ENCODE measurements around the gene KLF18. TPM values are rescaled to one million over a fixed set of nuclear protein-coding genes. Genes with fewer than 3 reads are reported as not detected.

Gene KLF18
- total and polyA plus RNA-seq, 2 donors (not counting 1 experiment from before 2014, with no cell fraction given): not detected

- intact Hi-C loops (cut with micrococcal nuclease): no loop called here
Observed at GRCh38 chr1:44161546-44161945, 20.1 kb upstream of the KLF18 start.

DNA sequence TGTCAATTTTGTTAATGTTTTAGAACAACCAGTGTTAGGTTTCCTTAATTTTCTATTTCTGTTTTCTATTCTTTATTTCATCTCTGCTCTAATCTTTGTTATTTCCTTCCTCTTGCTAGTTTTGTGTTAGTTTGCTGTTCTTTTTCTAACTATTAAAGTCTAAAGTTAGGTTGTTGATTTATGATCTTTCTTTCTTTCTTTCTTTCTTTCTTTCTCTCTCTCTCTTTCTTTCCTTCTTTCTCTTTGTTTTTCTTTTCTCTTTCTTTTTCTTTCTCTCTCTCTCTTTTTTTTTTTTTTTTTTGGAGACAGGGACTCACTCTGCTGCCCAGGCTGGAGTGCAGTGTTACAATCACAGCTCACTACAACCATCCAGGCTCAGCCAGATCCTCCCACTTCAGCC, 17.4 kb upstream of the KLF18 start:
- Histone ChIP-seq H3K4me1 (ENCODE audit: control insufficient read depth in 2 of 2, insufficient read depth in 2 of 2, low read length in 2 of 2) (no peaks in the 10 kb centered on the region), H2AFZ (ENCODE audit: insufficient read depth, low read depth, low read length, poor library complexity, severe bottlenecking) (no peak overlapping the region), H3K9ac (ENCODE audit: low read length) (no peak overlapping the region), H3K27me3 (replicated peaks in 1 of 4; ENCODE audit: control extremely low read depth in 1 of 4, control insufficient read depth in 3 of 4, insufficient read depth in 4 of 4, low read length in 3 of 4) (no peaks in the 10 kb centered on the region), H3K9me3 (ENCODE audit: control extremely low read depth in 1 of 3, control insufficient read depth in 2 of 3, insufficient read depth in 1 of 3, low read length in 2 of 3) (no peaks in the 10 kb centered on the region), H3K27ac (ENCODE audit: low read length in 2 of 2) (no peak overlapping the region), H3K79me2 (ENCODE audit: control insufficient read depth, insufficient read depth, low read length) (no peaks in the 10 kb centered on the region), H4K20me1 (ENCODE audit: control insufficient read depth, insufficient read depth, low read length, poor library complexity, severe bottlenecking) (no peaks in the 10 kb centered on the region), H3K36me3 (replicated peaks in 1 of 2; ENCODE audit: control extremely low read depth in 1 of 2, control insufficient read depth in 1 of 2, extremely low read depth in 1 of 2, insufficient read depth in 2 of 2, low read length in 1 of 2) (no peaks in the 10 kb centered on the region), H3K4me3 (ENCODE audit: control extremely low read depth in 1 of 5, extremely low read depth in 1 of 5, insufficient read depth in 1 of 5, low read depth in 2 of 5, low read length in 4 of 5) (no peak overlapping the region), H3K4me2 (replicated peaks; ENCODE audit: low read depth, low read length, poor library complexity, severe bottlenecking) (no peak overlapping the region)
- Mint-ChIP-seq H3K4me3 (no peak overlapping the region), H3K27me3 (no peaks in the 10 kb centered on the region), H3K4me1 (no peaks in the 10 kb centered on the region), H3K27ac (no peak overlapping the region), H3K9me3 (ENCODE audit: insufficient read depth) (peaks cover 2% of the 10 kb centered on the region)
- POLR2A ChIA-PET: no interaction called here
- CTCF ChIA-PET: no interaction called here
- ATAC-seq (ENCODE audit: low read depth): no peak
- TF ChIP-seq, protein P1, sequence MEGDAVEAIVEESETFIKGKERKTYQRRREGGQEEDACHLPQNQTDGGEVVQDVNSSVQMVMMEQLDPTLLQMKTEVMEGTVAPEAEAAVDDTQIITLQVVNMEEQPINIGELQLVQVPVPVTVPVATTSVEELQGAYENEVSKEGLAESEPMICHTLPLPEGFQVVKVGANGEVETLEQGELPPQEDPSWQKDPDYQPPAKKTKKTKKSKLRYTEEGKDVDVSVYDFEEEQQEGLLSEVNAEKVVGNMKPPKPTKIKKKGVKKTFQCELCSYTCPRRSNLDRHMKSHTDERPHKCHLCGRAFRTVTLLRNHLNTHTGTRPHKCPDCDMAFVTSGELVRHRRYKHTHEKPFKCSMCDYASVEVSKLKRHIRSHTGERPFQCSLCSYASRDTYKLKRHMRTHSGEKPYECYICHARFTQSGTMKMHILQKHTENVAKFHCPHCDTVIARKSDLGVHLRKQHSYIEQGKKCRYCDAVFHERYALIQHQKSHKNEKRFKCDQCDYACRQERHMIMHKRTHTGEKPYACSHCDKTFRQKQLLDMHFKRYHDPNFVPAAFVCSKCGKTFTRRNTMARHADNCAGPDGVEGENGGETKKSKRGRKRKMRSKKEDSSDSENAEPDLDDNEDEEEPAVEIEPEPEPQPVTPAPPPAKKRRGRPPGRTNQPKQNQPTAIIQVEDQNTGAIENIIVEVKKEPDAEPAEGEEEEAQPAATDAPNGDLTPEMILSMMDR (IDR thresholded peaks at IDR 0.05): no peak
- no peak for TF ChIP-seq EZH2 (IDR thresholded peaks at IDR 0.05; ENCODE audit: borderline replicate concordance, insufficient read depth, low read depth, low read length, poor library complexity, severe bottlenecking)
- no peak for DNase-seq
- intact Hi-C loops (cut with micrococcal nuclease): no loop called here

More at GRCh38 chr1:44161546-44161945, 20.1 kb upstream of the KLF18 start:
- Mint-ChIP-seq H3K27ac (no peak overlapping the region), H3K4me1 (no peaks in the 10 kb centered on the region), H3K9me3 (ENCODE audit: insufficient read depth) (peaks cover 2% of the 10 kb centered on the region), H3K4me3 (no peak overlapping the region), H3K27me3 (no peaks in the 10 kb centered on the region)
- no peaks in the 10 kb centered on the region for H3K4me1 ChIP-seq (ENCODE audit: control insufficient read depth in 2 of 2, insufficient read depth in 2 of 2, low read length in 2 of 2)
- TF ChIP-seq, protein P1 (IDR thresholded peaks at IDR 0.05): no peak
- no peak for TF ChIP-seq EZH2 (IDR thresholded peaks at IDR 0.05; ENCODE audit: borderline replicate concordance, insufficient read depth, low read depth, low read length, poor library complexity, severe bottlenecking)
- no peak overlapping the region for H3K27ac ChIP-seq (ENCODE audit: low read length in 2 of 2)
- no peak overlapping the region for H2AFZ ChIP-seq (ENCODE audit: insufficient read depth, low read depth, low read length, poor library complexity, severe bottlenecking)
- no peak overlapping the region for H3K4me2 ChIP-seq (replicated peaks; ENCODE audit: low read depth, low read length, poor library complexity, severe bottlenecking)
- no peaks in the 10 kb centered on the region for H3K79me2 ChIP-seq (ENCODE audit: control insufficient read depth, insufficient read depth, low read length)
- H3K9me3 ChIP-seq (ENCODE audit: control extremely low read depth in 1 of 3, control insufficient read depth in 2 of 3, insufficient read depth in 1 of 3, low read length in 2 of 3): no peaks in the 10 kb centered on the region
- H3K27me3 ChIP-seq (replicated peaks in 1 of 4; ENCODE audit: control extremely low read depth in 1 of 4, control insufficient read depth in 3 of 4, insufficient read depth in 4 of 4, low read length in 3 of 4): no peaks in the 10 kb centered on the region
- no peak overlapping the region for H3K4me3 ChIP-seq (ENCODE audit: control extremely low read depth in 1 of 5, extremely low read depth in 1 of 5, insufficient read depth in 1 of 5, low read depth in 2 of 5, low read length in 4 of 5)
- CTCF ChIA-PET: no interaction called here
- H3K36me3 ChIP-seq (replicated peaks in 1 of 2; ENCODE audit: control extremely low read depth in 1 of 2, control insufficient read depth in 1 of 2, extremely low read depth in 1 of 2, insufficient read depth in 2 of 2, low read length in 1 of 2): no peaks in the 10 kb centered on the region
- H4K20me1 ChIP-seq (ENCODE audit: control insufficient read depth, insufficient read depth, low read length, poor library complexity, severe bottlenecking): no peaks in the 10 kb centered on the region
- H3K9ac ChIP-seq (ENCODE audit: low read length): no peak overlapping the region
- ATAC-seq (ENCODE audit: low read depth): no peak
- no peak for DNase-seq
- POLR2A ChIA-PET: no interaction called here
